GM15510 (cell line): ENCODE measurements around the gene GPATCH1.

ENCODE experiments used
- POLR2A ChIP-seq: IDR thresholded peaks from 3 replicates; pipeline ENCODE4 v1.6.1; 2011; ENCODE audit warnings: borderline replicate concordance; ENCODE audit not compliant: insufficient read length; ENCODE audit errors: extremely low read depth

The GPATCH1 gene

DNA sequence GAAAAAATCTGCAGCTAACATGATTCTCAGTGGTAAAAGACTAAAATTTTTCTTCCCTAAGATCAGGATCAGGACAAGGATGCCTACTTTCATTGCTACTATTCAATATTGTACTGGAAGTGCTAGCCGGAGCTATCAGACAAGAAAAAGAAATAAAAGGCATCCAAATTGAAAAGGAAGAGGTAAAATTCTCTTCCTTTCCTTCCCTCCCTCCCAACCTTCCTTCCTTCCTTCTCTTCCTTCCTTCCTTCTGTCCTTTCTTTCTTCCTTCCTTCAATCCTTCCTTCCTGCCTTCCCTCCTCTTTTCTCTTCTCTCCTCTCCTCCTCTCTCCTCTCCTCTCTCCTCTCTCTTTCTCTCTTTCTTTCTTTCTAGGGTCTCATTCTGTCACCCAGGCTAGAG lies 86.5 kb downstream of the GPATCH1 start:
- no peak for TF ChIP-seq POLR2A

DNA sequence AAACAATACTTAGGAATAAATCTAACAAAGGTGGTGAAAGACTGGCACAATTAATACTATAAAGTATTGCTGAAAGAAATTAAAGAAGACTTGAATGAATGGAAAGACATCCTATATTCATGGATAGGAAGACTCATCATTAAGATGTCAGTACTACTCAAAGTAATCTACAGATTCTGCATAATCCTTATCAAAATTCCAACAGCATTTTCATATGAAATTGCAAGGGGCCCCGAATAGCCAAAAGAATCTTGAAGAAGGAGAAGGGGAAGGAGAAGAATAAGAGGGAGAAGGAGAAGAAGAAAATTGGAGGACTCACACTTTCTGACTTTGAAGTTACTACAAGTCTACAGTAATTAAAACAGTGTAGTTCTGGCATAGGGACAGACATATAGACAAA lies 87.5 kb downstream of the GPATCH1 start:
- TF ChIP-seq POLR2A = no peak

DNA sequence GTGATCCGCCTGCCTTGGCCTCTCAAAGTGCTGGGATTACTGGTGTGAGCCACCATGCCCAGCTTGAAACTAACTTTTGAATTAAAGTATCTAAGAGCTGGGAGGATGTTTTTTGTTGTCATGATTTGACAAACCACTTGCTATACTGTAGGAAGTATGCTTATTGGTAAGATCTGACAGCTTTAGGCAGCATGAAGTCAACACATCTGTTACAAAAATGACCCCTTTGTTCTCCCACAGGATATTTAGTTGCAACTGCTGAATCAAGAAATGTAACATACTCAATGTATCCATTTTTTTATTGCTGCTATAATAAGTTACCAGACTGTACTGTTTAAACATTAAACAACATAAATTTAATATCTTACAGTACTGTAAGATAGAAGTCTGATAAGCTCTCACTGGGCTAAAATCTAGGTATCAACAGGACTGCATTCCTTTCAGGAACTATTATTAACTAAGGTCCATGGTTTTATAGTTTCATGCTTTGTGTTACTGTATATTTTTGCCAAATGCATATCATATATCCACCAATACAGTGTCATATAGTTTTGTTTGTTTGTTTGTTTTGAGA lies 90.3 kb downstream of the GPATCH1 start:
- TF ChIP-seq POLR2A = no peak

DNA sequence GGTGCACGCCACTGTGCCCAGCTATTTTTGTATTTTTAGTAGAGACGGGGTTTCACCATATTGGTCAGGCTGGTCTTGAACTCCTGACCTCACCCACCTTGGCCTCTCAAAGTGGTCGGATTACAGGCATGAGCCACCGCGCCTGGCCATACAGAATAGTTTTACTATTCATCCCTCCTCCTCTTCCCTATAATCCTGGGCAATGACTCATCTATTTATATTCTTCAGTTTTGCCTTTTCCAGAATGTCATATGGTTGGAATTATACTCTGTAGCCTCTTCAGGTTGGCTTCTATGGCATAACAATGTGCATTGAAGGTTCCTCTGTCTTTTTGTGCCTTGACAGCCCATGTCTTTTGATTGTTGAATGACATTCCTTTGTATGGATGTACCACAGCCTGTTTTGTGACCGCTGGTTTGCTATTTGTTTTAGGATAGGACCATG lies 91.0 kb downstream of the GPATCH1 start:
- TF ChIP-seq POLR2A = no peak

DNA sequence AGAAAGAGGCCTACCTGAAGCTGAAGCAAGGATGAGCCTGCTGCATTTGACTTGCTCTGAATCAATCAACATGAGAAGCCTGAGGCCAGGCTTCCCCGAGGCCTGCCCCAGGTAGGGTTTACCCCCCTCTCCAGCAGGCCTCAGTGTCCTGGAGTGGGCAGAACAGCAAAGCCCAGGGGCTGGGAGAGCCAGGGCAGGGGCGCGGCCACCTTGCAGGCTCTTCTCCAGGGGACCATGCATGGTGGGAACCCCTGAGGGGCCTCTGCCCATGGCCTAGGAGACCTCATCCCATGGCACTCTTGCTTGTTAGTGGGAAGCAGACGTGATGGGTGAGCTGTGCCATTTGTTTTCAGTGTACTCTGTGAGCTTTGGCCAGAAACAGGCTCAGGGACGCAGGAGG lies 93.2 kb downstream of the GPATCH1 start:
- no peak for TF ChIP-seq POLR2A

DNA sequence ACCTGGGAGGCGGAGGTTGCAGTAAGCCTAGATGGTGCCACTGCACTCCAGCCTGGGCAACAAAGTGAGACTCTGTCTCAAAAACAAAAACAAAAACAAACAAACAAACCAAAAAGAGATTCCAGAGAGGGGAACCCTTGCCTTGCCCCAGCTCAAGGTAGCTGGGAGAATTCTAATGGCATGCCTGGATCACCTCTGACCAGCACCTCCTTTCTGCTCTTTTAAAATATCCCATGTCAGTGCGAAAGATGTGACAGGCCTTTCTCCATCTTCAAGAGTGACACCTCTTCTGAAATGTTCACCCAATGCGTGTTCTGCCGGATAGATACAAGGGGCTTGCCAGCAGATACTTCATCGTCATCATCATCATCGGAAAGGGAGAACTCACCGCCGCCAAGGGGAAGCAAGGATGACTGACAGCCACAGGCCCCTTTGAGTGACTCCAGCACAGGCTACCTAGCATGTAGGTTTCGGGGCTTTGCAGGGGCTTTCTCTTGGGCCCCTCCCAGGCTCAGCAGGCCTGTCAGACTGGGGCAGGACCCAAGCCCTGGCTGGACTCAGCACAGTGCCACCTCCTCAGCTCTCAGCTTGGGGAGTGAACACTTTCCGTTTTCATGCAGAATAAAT lies 94.3 kb downstream of the GPATCH1 start:
- no peak for TF ChIP-seq POLR2A

DNA sequence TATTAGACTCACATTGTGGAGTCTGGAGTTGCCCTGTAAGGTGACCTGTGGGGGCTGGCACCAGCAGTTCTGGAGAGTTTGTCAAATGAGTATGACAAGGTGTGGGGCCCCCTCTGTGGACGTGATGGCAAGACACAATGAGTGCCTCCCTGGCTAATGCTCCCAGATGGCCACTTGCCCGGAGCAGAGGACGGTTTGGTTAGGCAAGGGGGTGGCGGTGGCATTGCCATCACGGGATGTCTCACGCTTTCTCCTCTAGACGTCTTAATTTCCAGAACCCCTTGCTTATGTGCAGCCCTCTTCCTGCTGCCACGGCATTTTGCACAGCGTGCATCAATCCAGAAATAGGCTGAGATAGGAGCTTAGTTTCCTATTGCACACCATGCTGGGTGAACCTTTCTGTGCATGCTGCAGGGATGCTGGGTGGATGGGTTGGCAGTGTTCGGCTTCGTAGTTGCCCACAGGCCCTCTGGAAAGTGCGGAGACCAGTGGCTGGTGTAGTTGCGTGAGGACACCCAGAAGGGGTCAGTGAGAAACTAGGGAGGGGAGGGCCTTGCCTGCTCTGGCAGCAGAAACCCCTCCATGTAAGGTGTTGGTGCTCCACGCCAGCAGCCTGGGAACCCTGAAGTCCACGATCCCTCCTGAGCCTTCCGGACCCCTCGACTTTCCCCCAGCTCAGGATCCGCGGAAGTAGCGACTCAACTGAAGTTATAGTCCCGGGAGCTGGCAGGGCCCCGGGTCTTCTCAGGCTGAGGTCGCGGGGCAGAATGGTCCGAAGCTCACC lies 95.1 kb downstream of the GPATCH1 start:
- no peak for TF ChIP-seq POLR2A

DNA sequence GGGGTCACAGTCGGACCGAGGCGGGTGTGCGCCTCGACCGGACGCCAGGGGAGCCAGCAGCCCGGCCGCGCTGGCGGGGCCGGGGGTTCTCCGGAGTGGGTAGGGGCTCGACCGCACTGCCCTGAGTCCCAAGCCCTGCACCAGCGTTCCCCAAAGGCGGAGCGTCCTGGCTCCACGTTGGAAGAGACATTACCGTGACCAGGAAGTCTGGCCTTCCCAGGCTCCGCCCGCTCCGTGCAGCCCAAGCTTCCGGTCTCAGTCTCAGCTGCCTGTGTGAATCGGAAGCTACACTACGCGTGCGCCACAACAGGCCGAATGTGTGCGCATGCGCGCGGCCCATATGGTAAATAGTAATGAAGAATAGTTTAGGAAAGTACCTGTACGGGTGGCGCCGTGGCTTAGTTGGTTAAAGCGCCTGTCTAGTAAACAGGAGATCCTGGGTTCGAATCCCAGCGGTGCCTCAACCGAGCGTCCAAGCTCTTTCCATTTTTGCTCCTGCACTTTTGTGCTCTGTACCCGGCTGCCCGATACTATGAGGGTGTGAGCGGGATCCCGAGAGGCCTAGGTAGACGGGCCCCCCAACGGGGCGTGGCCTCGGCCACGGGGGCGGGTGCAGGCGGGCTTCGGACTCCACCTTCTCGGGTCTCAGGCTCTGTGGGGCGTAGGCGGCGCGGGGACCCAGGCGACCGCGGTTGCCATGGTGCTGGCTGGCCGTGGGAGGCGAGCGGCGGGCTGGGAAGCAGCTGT lies 95.9 kb downstream of the GPATCH1 start:
- TF ChIP-seq POLR2A = peak; percentile 96

DNA sequence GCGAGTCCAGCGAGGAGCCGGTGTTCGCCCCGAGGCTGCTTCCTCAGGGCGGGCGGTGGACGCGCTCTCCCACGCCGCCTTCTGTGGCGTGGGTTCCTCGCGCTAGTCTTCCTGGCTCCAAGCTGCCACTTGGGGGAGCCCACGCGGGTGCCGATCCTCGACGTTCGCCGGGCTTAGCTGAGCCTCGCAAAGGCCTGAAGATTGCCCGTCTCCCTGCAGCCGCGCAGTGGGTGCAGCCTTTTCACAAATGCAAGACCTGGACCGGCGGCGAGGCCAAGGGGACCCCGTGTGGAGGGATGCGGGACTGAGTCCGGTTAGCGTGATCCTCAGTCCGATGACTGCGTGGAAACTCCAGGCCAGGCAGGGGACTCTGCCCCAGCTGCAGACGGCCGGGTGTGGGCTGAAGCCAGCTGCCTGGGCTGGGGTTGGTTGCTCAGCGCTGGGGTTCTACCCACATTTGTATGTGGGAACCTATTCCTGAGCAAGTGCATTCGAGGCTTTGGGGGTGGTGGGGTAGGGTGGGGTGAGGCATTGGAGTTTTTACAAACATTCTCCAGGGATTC lies 96.5 kb downstream of the GPATCH1 start:
- TF ChIP-seq POLR2A = no peak
